ENCODE data around the gene TNS4.
"Not testable (repeated sequence)": the region's sequence is repeated elsewhere in the genome, so short reads cannot be mapped to it uniquely, and the experiment has no call there.

TNS4 gene, protein sequence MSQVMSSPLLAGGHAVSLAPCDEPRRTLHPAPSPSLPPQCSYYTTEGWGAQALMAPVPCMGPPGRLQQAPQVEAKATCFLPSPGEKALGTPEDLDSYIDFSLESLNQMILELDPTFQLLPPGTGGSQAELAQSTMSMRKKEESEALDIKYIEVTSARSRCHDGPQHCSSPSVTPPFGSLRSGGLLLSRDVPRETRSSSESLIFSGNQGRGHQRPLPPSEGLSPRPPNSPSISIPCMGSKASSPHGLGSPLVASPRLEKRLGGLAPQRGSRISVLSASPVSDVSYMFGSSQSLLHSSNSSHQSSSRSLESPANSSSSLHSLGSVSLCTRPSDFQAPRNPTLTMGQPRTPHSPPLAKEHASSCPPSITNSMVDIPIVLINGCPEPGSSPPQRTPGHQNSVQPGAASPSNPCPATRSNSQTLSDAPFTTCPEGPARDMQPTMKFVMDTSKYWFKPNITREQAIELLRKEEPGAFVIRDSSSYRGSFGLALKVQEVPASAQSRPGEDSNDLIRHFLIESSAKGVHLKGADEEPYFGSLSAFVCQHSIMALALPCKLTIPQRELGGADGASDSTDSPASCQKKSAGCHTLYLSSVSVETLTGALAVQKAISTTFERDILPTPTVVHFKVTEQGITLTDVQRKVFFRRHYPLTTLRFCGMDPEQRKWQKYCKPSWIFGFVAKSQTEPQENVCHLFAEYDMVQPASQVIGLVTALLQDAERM

DNA sequence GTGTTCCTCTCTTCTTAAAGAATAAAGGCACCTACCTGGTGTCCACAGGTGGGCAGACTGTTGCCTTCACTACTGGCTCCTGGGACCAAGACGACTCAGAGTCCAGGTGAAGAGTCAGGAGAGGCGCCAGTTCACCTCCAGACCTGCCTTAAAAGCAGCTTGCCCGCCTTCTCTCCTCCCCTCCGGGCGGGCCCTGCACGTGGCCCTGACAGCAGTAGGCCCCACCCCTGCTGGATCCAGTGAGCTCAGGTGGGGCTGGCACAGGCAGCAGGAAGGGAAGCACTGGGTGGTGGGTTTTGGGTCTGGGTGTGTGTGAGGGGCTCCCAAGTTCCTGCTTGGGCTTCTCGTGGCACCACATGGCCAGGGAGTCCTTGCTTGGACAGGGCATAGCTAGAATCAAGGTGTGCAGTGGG lies at the start of gene TNS4:
TNS4 (minus strand) TSS at position 125 of the 413 bp plus-strand sequence. CDS start 5,198 bp downstream, outside the sequence.
- no peak for DNase-seq

DNA sequence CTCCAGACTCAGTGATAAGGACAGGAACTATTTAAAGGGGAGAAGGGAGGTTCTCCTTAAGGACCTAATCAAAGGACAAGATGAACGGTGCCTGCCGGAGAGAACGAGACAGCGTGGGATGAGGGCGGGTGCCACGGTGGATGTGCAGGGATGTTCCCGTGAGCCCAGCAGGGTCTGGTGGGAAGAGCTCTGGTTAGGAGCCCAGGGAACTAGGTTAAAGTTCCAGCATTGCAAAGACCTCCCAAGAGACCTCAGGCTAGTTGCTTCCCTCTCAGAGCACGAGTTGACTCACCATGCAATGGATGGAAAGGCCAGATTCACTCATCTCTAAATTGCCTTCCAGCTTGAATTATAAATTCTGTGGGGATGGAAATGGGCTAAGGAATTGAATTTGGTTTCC lies 49.2 kb upstream of the TNS4 start:
- DNase-seq = no peak

DNA sequence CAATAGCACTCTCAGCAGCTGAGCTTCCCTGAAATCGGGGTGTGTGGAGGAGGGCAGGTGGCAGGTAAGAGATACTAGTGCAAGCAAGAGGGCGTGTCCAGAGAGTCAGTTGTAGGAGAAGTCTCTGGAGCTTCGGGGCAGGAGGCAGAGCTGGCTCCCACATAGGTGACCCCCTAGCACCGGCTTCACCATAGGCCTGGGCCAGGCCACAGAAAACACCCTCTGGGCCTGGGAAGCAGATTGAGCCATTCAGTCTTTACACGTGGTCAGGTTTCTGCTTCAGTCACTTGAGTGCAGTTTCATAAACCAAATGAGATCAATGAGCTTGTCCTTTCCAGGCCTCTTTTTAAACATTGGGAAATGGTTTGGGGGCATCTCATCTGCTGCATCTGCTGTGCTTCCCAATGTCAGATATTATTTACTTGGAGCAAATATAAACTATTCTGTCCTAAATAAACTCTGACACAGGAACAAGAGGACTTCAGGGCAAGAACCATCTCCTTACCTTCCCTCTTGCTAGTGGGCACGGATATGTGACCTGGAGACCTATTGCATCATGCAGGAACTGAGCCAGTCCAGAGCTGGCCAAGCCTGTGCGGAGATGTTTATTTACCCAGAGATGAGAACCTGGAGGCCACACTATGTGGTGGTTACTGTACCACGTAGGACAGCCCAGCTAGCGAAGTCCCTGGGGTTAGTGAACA lies 47.7 kb upstream of the TNS4 start:
- no peak for DNase-seq

DNA sequence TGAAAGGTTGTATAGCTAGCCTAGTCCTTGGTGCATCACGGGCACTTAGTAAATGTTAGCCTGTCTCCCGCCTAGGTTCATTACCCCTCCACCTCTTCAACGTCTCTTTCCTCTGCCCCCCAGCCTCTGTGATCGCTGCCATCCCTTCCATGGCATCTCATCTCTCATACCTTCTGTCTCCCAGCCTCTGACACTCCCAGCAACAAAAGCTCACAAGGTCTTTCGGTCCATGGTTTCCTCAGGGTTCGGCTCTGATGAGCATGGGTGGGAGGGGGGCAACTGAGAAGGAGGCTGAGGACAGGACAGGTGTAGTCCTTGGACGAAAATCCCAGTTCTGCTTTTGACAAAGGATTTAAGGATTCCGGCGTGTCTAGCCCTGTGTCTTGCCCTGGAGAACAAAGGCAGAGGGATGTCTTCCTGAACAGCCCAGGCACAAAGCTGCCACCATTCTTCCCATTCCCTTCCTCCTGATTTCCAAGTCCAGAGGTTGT lies 47.1 kb upstream of the TNS4 start:
- DNase-seq = no peak

DNA sequence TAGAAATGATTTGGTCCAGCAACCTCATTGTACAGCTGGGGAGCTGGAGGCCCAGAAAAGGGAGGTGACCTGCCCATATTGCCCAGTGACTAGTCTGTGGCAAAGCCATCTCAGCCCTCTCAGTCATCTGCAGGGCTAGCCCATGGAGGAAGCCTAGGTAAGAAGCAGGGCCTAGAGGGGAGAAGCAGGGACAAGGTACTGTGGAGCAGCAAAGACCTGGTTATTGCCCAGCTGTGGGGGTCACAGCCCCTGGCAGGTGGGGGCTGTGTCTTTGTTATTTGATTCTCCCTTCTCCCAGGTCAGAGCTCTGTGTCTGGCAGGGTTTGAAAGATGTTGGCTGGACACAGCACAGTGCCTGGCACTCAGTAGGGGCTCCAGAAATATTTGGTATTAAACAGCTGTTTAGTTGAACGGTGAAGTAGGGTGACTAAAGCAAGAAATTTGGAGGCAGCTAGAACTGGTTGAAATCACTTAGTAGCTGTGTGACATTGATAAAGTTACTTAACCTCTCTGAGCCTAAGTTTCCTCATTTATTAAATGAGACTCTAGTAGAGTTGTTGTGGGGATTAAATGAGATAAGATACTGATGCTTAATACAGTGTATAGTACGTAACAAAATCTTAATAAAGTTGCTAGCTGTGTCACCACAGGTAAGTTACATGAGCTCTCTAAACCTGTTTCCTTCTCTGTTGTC lies 46.5 kb upstream of the TNS4 start:
- no peak for DNase-seq

DNA sequence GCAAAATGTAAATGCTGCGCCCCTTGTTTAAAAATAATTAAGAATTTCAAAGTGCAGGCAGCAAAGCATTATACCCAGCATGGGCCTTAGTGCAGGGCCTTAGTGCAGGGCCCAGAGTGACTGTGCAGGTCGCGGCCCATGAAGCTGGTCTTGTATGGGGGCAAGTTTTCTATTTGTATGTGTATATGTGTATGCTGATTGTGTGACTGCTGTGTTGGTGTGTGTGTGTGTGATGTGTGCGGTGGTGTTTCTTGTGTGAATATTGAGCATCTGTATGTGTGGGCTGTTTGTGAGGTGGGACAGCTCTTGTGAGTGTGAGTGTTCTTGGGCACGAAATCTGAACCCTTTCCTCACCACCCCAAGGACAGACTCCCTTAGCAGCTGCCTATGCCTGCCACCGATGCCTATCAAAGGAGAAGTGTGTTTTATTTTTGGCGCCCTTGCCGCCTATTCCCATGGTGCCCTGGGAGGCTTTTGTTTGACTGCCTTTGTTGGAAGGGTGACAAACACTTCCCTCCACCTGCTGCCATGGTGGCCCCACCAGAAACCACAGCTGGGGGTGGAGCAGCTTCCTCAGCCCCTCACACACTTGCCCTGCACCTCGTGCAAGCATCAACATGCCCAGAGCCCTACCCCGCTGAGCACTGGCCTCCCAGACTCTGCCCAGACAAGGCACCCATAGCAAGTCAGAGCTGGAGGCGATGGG lies 45.8 kb upstream of the TNS4 start:
- peak; percentile 75 for DNase-seq

DNA sequence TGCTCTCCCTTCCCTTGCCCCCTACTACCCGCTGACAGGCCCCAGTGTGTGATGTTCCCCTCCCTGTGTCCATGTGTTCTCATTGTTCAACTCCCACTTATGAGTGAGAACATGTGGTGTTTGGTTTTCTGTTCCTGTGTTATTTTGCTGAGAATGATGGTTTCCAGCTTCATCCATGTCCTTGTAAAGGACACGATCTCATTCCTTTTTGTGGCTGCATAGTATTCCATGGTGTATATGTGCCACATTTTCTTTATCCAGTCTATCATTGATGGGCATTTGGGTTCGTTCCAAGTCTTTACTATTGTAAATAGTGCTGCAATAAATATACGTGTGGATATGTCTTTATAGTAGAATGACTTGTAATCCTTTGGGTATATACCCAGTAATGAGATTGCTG lies 45.1 kb upstream of the TNS4 start:
- DNase-seq = not testable (repeated sequence)

DNA sequence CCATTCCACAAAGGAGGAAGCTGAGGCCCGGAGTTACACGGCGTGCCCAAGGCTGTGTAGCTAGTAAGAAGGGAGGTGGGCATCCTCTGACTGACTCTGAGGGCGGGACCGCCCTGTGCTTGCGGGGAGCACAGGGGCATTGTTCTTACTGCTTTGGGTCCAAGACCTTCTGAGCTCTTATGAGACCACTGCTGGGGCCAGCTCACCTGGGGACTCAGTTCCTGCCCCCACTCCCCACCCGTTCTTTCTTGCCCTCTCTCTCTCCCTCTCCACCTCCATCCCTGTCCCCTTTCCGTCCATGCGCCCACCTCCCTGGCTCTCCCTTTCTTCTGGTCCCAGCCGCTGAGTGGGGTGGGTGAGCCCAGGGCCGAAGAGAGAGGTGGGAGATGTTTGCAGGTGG lies 44.2 kb upstream of the TNS4 start:
- no peak for DNase-seq

DNA sequence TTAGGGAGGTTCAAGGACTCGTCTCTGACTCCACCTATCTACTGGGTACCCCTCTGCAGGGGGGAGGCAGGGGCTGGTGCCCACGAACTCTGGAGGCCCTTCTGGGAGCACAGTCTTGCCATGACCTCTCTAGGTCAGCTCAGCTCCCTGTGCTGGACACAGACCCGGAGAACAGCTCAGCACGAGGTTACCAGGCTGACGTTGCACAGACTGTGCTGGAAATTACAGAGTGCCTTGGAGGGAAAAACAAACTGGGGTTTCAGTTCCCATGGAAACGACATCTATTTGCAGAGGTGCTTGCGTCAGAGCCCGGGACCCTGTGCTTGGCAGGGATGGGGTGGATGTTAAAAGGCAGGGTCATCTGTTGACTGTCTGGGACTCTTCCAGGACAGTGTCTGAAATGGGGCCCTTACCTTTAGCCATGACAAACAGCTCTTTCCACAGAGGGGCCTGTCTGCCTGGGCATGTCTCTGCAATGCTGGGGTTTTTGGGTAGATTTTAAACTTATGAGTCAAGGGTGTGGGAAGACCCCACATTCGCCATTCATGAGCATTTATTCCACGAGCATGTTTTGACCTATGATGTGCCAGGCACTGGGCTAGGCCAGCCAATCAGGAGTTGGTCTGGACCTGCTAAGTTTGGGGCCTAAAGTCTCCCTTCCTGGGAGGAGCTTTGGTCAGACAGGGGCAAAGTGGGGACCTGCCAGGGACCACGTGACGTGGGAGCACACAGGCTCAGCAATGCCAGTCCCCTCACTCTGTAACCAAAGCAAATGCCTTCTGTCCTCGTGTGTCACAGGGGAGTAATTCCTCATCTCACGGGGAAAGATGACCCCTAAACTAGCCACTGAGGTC lies 41.4 kb upstream of the TNS4 start:
- DNase-seq = no peak

DNA sequence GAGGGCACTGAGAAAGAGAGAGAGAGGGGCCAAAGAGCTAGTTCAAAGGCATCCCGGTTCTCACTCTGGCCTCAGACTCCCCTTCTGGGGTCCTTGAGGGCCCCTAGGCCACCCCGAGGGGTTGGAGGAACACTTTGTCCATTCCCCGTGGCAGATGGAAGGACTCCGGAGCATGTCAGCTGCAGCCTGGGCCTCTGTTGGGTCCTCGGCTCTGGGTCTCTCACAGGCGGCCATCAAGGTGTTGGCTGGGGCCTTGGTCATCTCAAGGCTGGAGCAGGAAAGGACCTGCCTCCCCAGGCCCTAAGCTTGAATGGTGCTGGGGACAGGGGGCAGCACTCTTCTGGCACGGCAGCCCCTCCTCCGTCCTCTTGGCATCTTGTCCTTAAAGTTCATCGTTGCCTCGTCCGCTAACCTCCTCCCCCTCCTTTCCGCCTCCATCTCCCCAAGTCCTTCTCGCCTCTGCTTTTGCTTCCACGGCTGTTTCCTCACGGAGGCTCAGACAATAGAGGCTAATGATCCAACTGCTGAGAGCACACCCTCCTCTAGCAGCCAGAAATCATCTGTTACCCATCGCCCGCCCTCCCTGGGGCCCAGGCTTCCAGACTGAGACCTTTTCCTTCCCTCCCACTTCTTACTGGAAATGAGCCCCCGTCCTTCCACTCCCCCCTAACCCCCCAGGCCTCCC lies 40.6 kb upstream of the TNS4 start:
- DNase-seq = no peak

DNA sequence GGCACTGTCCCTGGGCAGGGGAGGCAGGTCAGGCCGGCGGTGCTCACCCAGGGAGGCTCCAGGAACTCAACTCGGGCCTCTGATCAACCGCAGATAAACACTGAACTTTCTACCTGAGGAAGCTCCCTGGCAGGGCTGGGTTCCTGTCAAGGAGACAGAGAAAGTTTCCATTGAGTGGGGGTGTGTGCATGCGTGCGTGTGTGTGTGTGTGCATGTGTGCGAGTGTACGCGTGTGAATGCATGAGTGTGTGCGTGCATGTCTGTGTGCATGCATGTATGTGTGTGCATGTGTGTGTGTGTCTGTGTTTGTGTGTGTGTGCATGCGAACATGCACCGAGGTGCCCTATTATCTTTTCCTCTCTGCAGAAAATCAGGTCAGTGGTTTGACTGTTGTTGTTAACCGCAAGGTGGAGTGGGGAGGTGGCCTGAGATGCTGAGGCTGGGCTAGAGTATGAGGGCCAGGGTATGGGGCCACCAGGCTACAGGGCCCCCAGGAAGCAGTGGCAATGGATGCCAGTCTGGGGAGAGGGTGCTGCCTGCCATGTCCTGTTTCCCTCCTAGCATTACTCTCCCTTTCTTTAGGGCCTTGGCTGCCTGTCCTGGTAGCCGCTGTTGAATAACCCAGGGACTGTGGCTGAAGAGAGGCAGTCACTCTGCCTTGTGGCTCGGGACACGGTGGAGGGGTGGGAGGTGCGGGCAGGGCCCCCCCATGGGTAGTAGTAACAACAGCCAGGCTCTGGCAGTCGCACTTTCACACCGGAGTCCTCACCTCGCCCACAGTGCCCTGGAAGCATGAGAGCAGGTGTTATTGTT lies 39.8 kb upstream of the TNS4 start:
- no peak for DNase-seq

DNA sequence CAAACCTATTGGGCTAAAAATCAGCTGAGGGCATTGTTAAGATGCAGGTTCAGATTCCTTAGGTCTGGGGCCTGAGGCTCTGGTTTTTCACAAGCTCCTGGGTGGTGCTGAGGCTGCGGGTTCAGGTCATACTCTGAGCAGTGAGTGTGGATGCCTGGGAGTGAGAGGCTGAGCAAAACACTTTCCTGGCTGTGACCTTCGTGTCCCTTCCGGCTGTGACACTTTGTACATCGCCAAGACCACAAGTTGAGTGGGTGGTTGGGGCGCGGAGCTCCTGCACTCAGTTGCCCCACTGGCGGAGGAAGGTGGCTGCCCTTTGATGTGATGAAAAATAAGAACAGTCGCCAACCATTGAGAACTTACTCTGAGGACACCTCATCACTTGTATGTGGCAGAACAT lies 39.0 kb upstream of the TNS4 start:
- no peak for DNase-seq

DNA sequence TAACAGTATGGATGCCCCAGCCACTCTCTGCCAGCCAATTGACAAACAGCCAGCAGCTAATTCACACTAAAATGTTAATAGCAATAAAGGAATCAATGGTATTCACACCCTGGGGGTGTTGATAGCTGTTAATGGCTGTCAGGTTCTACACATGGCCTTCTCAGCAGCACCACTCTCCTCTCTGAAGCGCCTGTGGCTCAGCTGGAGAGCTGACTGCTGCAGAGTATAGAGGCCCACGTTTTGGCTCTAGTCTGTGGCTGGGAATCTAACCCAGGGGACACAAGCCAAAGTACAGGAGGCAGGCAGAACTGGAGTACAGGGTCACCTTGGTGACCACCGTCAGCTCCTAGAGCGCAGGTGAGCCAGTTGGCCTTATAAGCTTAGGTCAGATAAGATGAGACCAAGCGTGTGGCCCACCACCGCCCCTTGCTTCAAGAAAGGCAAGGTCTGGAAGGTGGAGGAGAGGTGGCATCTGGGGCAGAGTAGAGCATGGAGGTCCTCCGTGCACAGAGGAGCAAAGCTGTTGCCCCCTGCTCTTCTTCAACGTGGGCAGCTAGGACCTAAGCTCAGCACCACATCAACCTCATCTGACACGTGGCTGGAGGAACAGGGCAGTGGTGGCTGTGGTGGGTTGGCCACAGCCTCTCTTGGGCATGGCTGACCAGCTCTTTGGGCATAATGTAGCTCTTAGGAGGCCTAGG lies 38.4 kb upstream of the TNS4 start:
- DNase-seq = no peak

DNA sequence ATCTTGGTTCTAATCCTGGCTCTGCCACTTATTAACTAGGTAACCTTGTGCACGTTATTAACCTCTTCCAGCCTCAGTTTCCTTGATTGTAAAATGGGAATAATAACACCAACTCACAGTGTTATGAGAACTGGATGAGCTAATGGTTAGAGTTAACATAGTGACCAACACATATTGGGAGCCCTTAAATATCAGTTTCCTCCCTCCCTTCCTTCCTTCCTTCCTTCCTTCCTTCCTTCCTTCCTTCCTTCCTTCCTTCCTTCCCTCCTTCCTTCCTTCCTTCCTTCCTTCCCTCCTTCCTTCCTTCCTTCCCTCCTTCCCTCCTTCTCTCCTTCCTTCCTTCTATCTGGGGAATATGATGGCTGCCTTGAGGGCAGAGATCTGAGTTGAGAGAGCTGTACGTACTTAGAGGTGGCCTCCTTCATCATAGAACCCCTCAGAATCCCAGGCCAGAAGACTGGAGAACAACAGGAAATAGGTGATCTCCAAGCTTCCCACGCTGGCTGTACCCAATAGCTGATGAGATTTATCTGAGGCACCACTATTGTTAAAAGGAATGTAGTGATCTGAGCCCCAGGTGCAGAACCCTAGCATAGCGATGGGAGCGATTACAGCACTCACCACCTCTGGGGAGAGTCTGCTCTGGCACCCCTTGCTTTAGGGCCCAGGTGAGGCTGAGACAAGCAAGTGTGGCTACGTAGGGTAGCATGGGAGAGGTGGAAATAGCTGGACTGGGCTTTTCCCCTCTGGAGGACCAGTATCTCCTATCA lies 37.7 kb upstream of the TNS4 start:
- no peak for DNase-seq

DNA sequence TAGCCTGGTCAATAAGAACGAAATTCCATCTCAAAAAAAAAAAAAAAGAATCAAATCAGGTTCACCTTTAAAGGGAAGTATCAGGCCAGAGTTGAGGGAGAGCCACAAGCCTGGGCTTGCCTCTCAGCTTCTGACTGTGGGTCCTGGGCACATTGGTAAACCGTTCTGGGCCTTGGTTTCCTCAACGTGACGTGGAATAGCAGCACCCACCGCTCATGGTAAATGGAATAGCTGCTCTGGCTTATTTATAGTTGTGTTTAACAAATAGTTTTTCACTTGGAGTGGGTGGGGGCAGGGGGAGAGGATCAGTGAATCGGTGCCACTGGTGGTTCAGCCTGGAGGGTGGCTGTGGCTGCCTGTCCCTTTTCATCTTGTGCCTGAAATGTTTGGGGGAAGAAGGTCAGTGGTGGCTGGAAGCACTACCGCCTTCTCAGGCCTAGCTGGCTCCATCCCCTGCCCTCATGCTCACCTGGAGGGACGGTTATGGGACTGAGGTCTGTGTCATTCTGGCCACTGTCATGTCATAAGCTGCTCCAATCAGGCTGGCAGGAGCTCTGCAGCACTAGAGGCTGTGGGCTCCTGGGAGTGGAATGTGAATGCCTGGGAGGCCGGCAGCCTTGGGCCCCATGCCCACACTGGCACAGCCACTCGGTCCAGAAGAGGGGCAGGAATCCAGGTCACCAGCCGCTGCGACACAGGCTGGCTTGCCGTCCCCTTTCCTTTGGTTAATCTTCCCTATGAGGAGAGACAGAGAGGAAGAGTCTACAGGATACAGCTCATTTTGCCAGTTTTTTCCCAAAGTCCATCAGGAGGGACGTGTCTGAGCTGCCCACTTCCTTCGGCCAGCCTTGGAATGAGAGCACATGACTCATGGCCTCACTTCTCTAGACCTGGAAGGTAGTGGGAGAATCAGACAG lies 36.9 kb upstream of the TNS4 start:
- DNase-seq = no peak

DNA sequence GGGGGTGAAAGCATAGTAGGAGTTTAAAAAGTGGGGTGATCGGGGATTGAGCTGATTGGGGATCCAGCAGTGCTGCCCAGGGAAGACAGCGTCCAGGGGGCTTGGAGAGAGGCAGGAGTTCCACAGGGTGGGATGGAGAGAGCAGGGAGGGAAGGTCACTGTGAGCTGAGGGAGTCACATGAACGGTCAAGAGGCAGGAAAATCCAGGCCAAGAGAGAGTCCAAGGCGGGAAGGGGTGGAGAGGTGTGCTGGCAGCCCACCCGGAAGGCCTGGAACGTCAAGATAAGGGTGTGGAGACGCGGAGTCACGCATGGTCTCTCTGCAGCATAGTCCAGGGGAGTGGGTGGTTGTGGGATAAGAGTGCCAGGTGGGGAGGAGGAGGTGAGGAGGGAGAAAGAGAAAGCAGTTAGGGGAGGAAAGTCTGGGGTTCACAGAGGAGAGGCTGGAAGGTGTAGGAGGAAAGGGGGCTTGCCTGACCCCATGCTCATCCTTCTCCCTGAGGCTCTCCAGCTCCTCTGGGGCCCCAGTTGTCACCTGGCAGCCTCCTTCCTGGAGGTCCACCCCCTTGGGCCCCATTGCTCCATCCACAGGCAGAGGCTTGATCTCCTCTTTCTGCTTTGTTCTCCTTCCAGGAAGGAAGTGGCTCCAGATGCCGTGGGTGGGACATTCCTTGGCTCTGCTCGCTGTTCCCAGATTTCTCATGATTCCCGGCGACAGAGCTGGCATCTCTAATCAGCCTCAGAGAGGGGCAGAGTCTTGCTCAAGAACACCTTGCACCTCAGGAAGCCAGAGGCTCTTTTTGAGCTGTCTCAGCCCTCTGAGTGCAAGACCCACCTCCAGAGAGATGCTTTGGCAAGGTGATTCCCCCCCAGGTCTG lies 35.1 kb upstream of the TNS4 start:
- no peak for DNase-seq

All from NCI-H2081 treated with DMSO at 0.1 percent for 48 hours (cell line).